Tibial nerve (tissue), 4 donors: ENCODE measurements around the gene MCCC1.

Experiments
- EP300 ChIP-seq, 2 donors: sonication (generic); formaldehyde crosslinking; IDR thresholded peaks; one replicate each; pipeline ENCODE4 v1.6.1; 2017; ENCODE audit warnings: antibody characterized with exemption in 2 of 2, mild to moderate bottlenecking in 1 of 2
- POLR2A ChIP-seq, 2 donors: fragments of 450-650 bp; IDR thresholded peaks; one replicate each; pipeline ENCODE4 v1.6.1; 2017; ENCODE audit warnings: antibody characterized with exemption in 2 of 2, mild to moderate bottlenecking in 2 of 2, moderate library complexity in 2 of 2
- TF ChIP-seq, protein P1 (sequence below), 5 experiments: fragments of 200-600 bp in 3 of 5; fragments of 450-650 bp in 2 of 5; sonication (generic) in 3 of 5; IDR thresholded peaks; one replicate each; pipeline ENCODE4 v1.5.1; 2016 to 2019; ENCODE audit warnings: antibody characterized with exemption in 5 of 5, mild to moderate bottlenecking in 3 of 5, moderate library complexity in 2 of 5

DNA sequence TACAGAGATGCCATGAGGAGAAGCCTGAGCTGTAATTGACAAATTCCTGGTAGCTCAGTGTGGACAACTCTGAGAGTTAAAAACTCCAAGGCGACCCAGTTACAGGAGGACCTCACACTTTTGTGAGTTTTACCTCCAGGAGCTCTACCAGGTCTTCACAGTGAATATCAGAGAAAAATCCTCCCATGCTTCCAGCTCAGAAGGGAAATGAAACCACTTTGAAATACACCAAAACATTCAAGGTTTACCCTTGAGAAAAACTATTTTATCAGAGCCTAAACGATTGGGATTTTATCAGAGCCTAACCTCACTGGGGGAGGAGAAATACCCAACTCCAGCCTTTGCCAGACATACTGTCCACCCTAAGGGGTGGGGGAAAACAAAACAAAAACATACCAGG, 52.4 kb downstream of the MCCC1 start:
- TF ChIP-seq, protein P1, sequence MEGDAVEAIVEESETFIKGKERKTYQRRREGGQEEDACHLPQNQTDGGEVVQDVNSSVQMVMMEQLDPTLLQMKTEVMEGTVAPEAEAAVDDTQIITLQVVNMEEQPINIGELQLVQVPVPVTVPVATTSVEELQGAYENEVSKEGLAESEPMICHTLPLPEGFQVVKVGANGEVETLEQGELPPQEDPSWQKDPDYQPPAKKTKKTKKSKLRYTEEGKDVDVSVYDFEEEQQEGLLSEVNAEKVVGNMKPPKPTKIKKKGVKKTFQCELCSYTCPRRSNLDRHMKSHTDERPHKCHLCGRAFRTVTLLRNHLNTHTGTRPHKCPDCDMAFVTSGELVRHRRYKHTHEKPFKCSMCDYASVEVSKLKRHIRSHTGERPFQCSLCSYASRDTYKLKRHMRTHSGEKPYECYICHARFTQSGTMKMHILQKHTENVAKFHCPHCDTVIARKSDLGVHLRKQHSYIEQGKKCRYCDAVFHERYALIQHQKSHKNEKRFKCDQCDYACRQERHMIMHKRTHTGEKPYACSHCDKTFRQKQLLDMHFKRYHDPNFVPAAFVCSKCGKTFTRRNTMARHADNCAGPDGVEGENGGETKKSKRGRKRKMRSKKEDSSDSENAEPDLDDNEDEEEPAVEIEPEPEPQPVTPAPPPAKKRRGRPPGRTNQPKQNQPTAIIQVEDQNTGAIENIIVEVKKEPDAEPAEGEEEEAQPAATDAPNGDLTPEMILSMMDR (IDR thresholded peaks at IDR 0.05): no peak
- TF ChIP-seq POLR2A (IDR thresholded peaks at IDR 0.05) (no peak), EP300 (IDR thresholded peaks at IDR 0.05) (no peak)
